Naive thymus-derived CD4-positive, alpha-beta T cell (primary cell): ENCODE measurements around the gene ADORA1. TPM values are rescaled to one million over a fixed set of nuclear protein-coding genes. Genes with fewer than 3 reads are reported as not detected.

Experiments used
- ATAC-seq: fragments of 150-1000 bp; cut with Tn5 transposase; 2 replicates; pipeline ENCODE4 v1.10.0; 2021; ENCODE audit warnings: mild to moderate bottlenecking, moderate library complexity
- CTCF ChIA-PET: fragments of 350-600 bp; sonication (Branson Sonifier 250); formaldehyde crosslinking; loops from one replicate; lab custom pipeline; 2021; ENCODE audit warnings: antibody characterized with exemption; lab: Charles Lee
- POLR2A ChIA-PET: fragments of 350-600 bp; sonication (Branson Sonifier 250); formaldehyde crosslinking; loops from one replicate; lab custom pipeline; 2021; ENCODE audit warnings: antibody characterized with exemption, inconsistent platforms; lab: Charles Lee
- DNase-seq, 9 donors: peaks; one replicate each; pipeline versions ENCODE4 v3.0.0 to v3.0.0-alpha.2; 2020 to 2022; ENCODE audit warnings: mixed read lengths in 1 of 9
- H3K27ac ChIP-seq: one replicate; pipeline ENCODE4 v1.7.0; 2013; ENCODE audit warnings: mild to moderate bottlenecking, low read depth, low read length, moderate library complexity
- H3K27me3 ChIP-seq, 2 donors: one replicate each; pipeline ENCODE4 v1.7.0; 2013; ENCODE audit warnings: low read length in 2 of 2, mild to moderate bottlenecking in 2 of 2, moderate library complexity in 2 of 2; ENCODE audit not compliant: control insufficient read depth in 2 of 2, insufficient read depth in 2 of 2
- H3K36me3 ChIP-seq, 3 experiments: 1 replicate in 2 of 3; 2 replicates in 1 of 3; pipeline ENCODE4 v1.7.0; 2013; ENCODE audit warnings: low read length in 3 of 3, mild to moderate bottlenecking in 3 of 3, moderate library complexity in 1 of 3; ENCODE audit not compliant: insufficient read depth in 3 of 3, control insufficient read depth in 2 of 3
- H3K4me1 ChIP-seq, 2 donors: one replicate each; pipeline ENCODE4 v1.7.0; 2013; ENCODE audit warnings: low read length in 2 of 2, mild to moderate bottlenecking in 2 of 2, moderate library complexity in 1 of 2; ENCODE audit not compliant: control insufficient read depth in 2 of 2, insufficient read depth in 2 of 2
- H3K4me3 ChIP-seq: 2 replicates; pipeline ENCODE4 v1.7.0; 2013; ENCODE audit warnings: mild to moderate bottlenecking, low read length
- H3K9me3 ChIP-seq, 3 experiments: 1 replicate in 2 of 3; 2 replicates in 1 of 3; pipeline ENCODE4 v1.7.0; 2013; ENCODE audit warnings: low read length in 3 of 3; ENCODE audit not compliant: control insufficient read depth in 2 of 3
- H3K27ac Mint-ChIP-seq, 9 donors: one replicate each; pipeline ENCODE4 v1.8.0; 2020 to 2022; ENCODE audit warnings: mixed read lengths in 9 of 9, mild to moderate bottlenecking in 8 of 9, moderate library complexity in 5 of 9, inconsistent platforms in 2 of 9
- H3K27me3 Mint-ChIP-seq, 5 donors: one replicate each; pipeline ENCODE4 v1.8.0; 2021 to 2022; ENCODE audit warnings: mixed read lengths in 5 of 5, mild to moderate bottlenecking in 1 of 5
- H3K36me3 Mint-ChIP-seq, 5 donors: one replicate each; pipeline ENCODE4 v1.8.0; 2020 to 2022; ENCODE audit warnings: mixed read lengths in 5 of 5, mild to moderate bottlenecking in 3 of 5, inconsistent platforms in 1 of 5
- H3K4me1 Mint-ChIP-seq, 7 donors: one replicate each; pipeline ENCODE4 v1.8.0; 2020 to 2022; ENCODE audit warnings: mixed read lengths in 7 of 7, mild to moderate bottlenecking in 3 of 7, inconsistent platforms in 1 of 7
- H3K4me3 Mint-ChIP-seq, 10 donors: one replicate each; pipeline ENCODE4 v1.8.0; 2020 to 2022; ENCODE audit warnings: mild to moderate bottlenecking in 10 of 10, mixed read lengths in 10 of 10, moderate library complexity in 6 of 10, inconsistent platforms in 2 of 10
- H3K9me3 Mint-ChIP-seq, 11 donors: one replicate each; pipeline ENCODE4 v1.8.0; 2020 to 2022; ENCODE audit warnings: mixed read lengths in 11 of 11, mild to moderate bottlenecking in 4 of 11, inconsistent platforms in 1 of 11, moderate library complexity in 1 of 11
- intact Hi-C, 2 donors: fragments of 100-400 bp; cut with micrococcal nuclease; formaldehyde crosslinking; loops; one replicate each; pipeline ENCODE4 v1.15.1; 2023
- polyA plus RNA-seq, 2 donors: library from polyadenylated mRNA; unstranded; fragments of 300-500 nt; fragmentation: Illumina TruSeq; gene quantifications; one replicate each; pipeline ENCODE4 v1.2.3, GENCODE V29; 2021
- total RNA-seq, 6 experiments: library from RNA in 5 of 6; stranded (reverse) in 5 of 6; gene quantifications; 1 replicate in 5 of 6; 2 replicates in 1 of 6; pipeline ENCODE4 v1.2.3 and lab custom pipeline; 2021 to 2026

Gene ADORA1
- total and polyA plus RNA-seq, 7 experiments from 2014 or later: 0.44 TPM; not detected in 6

GRCh38 chr1:203099805-203100515, 27.6 kb upstream of the ADORA1 start:
- Histone ChIP-seq H3K36me3 (no peaks in the 10 kb centered on the region), H3K27me3 (no peaks in the 10 kb centered on the region), H3K9me3 (no peaks in the 10 kb centered on the region), H3K27ac (no peak overlapping the region), H3K4me3 (no peak overlapping the region), H3K4me1 (no peaks in the 10 kb centered on the region)
- Mint-ChIP-seq H3K27me3 (peaks cover 15 to 30% (median 25%) of the 10 kb centered on the region in 5 donors), H3K4me3 (no peak overlapping the region), H3K9me3 (peaks cover 8 to 35% (median 20%) of the 10 kb centered on the region in 11 donors), H3K36me3 (peaks cover 0 to 9% (median 0%) of the 10 kb centered on the region in 5 donors), H3K27ac (no peak overlapping the region), H3K4me1 (peaks cover 0 to 2% (median 0%) of the 10 kb centered on the region in 7 donors)
- intact Hi-C loops: no loop called here
- ChIA-PET POLR2A (interaction anchor here (0.5 kb wide), 1 partner anchor 952 kb away, joined by 3 read pairs; no protein-coding TSS in a partner anchor), CTCF (no interaction called here)
- DNase-seq (no peak), ATAC-seq (no peak)

- no peaks in the 10 kb centered on the region for H3K36me3 ChIP-seq
- ChIA-PET POLR2A (interaction anchor here (0.5 kb wide), 1 partner anchor 951 kb away, joined by 3 read pairs; no protein-coding TSS in a partner anchor), CTCF (no interaction called here)
- no peak overlapping the region for H3K4me3 ChIP-seq
- no peak overlapping the region for H3K27ac ChIP-seq
- ATAC-seq (no peak), DNase-seq (no peak)
- H3K27me3 ChIP-seq: no peaks in the 10 kb centered on the region
- H3K36me3 Mint-ChIP-seq: peaks cover 0 to 6% (median 0%) of the 10 kb centered on the region in 5 donors
- H3K4me3 Mint-ChIP-seq: no peak overlapping the region
- H3K9me3 Mint-ChIP-seq: peaks cover 3 to 35% (median 16%) of the 10 kb centered on the region in 11 donors
- H3K27me3 Mint-ChIP-seq: peaks cover 14 to 34% (median 25%) of the 10 kb centered on the region in 5 donors
- no peaks in the 10 kb centered on the region for H3K4me1 ChIP-seq
- intact Hi-C loops: no loop called here
- H3K27ac Mint-ChIP-seq: no peak overlapping the region
- peaks cover 0 to 2% (median 0%) of the 10 kb centered on the region in 7 donors for H3K4me1 Mint-ChIP-seq
- no peaks in the 10 kb centered on the region for H3K9me3 ChIP-seq
These were observed 27.0 kb upstream of the ADORA1 start for GRCh38 chr1:203100516-203100869.

- Histone ChIP-seq H3K4me1 (no peaks in the 10 kb centered on the region), H3K36me3 (no peaks in the 10 kb centered on the region), H3K9me3 (no peaks in the 10 kb centered on the region), H3K4me3 (no peak overlapping the region), H3K27ac (no peak overlapping the region), H3K27me3 (no peaks in the 10 kb centered on the region)
- Mint-ChIP-seq H3K27me3 (peaks cover 10 to 34% (median 26%) of the 10 kb centered on the region in 5 donors), H3K4me3 (no peak overlapping the region), H3K4me1 (peaks cover 0 to 2% (median 0%) of the 10 kb centered on the region in 7 donors), H3K36me3 (peaks cover 0 to 3% (median 0%) of the 10 kb centered on the region in 5 donors), H3K27ac (no peak overlapping the region), H3K9me3 (peaks cover 0 to 27% (median 8%) of the 10 kb centered on the region in 11 donors)
- intact Hi-C loops: no loop called here
- DNase-seq: no peak
- no peak for ATAC-seq
- CTCF ChIA-PET: no interaction called here
- POLR2A ChIA-PET: no interaction called here
These were observed 25.5 kb upstream of the ADORA1 start for GRCh38 chr1:203101813-203102634.

GRCh38 chr1:203103216-203103615, 24.3 kb upstream of the ADORA1 start:
- CTCF ChIA-PET: no interaction called here
- H3K27me3 ChIP-seq: no peaks in the 10 kb centered on the region
- no peak overlapping the region for H3K27ac Mint-ChIP-seq
- peaks cover 0 to 19% (median 2%) of the 10 kb centered on the region in 11 donors for H3K9me3 Mint-ChIP-seq
- H3K27ac ChIP-seq: no peak overlapping the region
- no peaks in the 10 kb centered on the region for H3K36me3 ChIP-seq
- no peak for ATAC-seq
- peaks cover 19 to 39% (median 34%) of the 10 kb centered on the region in 5 donors for H3K27me3 Mint-ChIP-seq
- no peaks in the 10 kb centered on the region for H3K36me3 Mint-ChIP-seq
- H3K4me1 Mint-ChIP-seq: peaks cover 0 to 2% (median 0%) of the 10 kb centered on the region in 7 donors
- no peaks in the 10 kb centered on the region for H3K9me3 ChIP-seq
- DNase-seq: no peak
- POLR2A ChIA-PET: no interaction called here
- intact Hi-C loops: no loop called here
- H3K4me3 Mint-ChIP-seq: no peak overlapping the region
- no peaks in the 10 kb centered on the region for H3K4me1 ChIP-seq
- no peak overlapping the region for H3K4me3 ChIP-seq

GRCh38 chr1:203103829-203104495, 23.6 kb upstream of the ADORA1 start:
- Histone ChIP-seq H3K36me3 (no peaks in the 10 kb centered on the region), H3K27ac (no peak overlapping the region), H3K27me3 (no peaks in the 10 kb centered on the region), H3K4me3 (no peak overlapping the region), H3K4me1 (no peaks in the 10 kb centered on the region), H3K9me3 (no peaks in the 10 kb centered on the region)
- H3K4me3 Mint-ChIP-seq: no peak overlapping the region
- CTCF ChIA-PET: no interaction called here
- POLR2A ChIA-PET: no interaction called here
- ATAC-seq: no peak
- intact Hi-C loops: no loop called here
- no peak for DNase-seq
- no peaks in the 10 kb centered on the region for H3K36me3 Mint-ChIP-seq
- H3K9me3 Mint-ChIP-seq: peaks cover 0 to 19% (median 2%) of the 10 kb centered on the region in 11 donors
- peaks cover 25 to 46% (median 39%) of the 10 kb centered on the region in 5 donors for H3K27me3 Mint-ChIP-seq
- no peak overlapping the region for H3K27ac Mint-ChIP-seq
- H3K4me1 Mint-ChIP-seq: peaks cover 0 to 2% (median 0%) of the 10 kb centered on the region in 7 donors

- Histone ChIP-seq H3K27me3 (no peaks in the 10 kb centered on the region), H3K4me1 (no peaks in the 10 kb centered on the region), H3K36me3 (no peaks in the 10 kb centered on the region), H3K4me3 (no peak overlapping the region), H3K9me3 (no peaks in the 10 kb centered on the region), H3K27ac (no peak overlapping the region)
- no peak overlapping the region for H3K4me3 Mint-ChIP-seq
- no peak overlapping the region for H3K27ac Mint-ChIP-seq
- ATAC-seq (no peak), DNase-seq (no peak)
- peaks cover 0 to 2% (median 0%) of the 10 kb centered on the region in 7 donors for H3K4me1 Mint-ChIP-seq
- H3K27me3 Mint-ChIP-seq: peaks cover 34 to 55% (median 45%) of the 10 kb centered on the region in 5 donors
- no peaks in the 10 kb centered on the region for H3K36me3 Mint-ChIP-seq
- POLR2A ChIA-PET: no interaction called here
- intact Hi-C loops: no loop called here
- CTCF ChIA-PET: no interaction called here
- peaks cover 0 to 19% (median 2%) of the 10 kb centered on the region in 11 donors for H3K9me3 Mint-ChIP-seq
These were observed 22.6 kb upstream of the ADORA1 start for GRCh38 chr1:203104789-203105390.
